Activated CD4-positive, CD25-positive, alpha-beta regulatory T cell (primary cell): ENCODE measurements around the gene TOR2A.

Experiments used
- DNase-seq, 4 experiments: peaks; one replicate each; lab custom pipeline; 2025; lab: John Stamatoyannopoulos, UW

The TOR2A gene

GRCh38 chr9:127742435-127743088 lies 7.5 kb upstream of the TOR2A start:
- no peak for DNase-seq

DNA sequence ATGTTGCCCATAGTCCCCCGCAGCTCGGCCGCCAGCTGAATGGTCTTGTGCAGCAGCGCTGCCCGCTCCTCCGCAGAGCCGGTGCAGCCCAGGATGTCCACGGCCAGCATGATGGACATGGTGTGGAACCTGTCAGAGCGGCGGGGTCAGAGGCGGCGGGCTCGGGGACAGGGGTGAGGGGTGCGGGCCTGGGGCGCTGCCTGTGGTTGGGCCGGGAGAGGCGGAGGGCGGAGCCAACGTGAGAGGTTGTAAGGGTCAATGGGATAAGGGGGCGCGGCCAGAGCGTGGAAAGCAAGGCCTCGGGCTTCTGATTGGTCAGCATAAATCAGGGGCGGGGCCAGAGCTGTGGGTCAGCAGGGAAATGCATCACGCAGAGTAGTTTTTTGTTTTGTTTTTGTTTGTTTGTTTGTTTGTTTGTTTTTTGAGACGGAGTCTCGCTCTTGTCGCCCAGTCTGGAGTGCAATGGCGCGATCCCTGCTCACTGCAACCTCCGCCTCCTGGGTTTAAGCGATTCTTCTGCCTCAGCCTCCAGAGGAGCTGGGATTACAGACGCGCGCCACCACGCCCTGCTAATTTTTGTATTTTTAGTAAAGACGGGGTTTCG lies 6.8 kb upstream of the TOR2A start:
- DNase-seq, result no peak

DNA sequence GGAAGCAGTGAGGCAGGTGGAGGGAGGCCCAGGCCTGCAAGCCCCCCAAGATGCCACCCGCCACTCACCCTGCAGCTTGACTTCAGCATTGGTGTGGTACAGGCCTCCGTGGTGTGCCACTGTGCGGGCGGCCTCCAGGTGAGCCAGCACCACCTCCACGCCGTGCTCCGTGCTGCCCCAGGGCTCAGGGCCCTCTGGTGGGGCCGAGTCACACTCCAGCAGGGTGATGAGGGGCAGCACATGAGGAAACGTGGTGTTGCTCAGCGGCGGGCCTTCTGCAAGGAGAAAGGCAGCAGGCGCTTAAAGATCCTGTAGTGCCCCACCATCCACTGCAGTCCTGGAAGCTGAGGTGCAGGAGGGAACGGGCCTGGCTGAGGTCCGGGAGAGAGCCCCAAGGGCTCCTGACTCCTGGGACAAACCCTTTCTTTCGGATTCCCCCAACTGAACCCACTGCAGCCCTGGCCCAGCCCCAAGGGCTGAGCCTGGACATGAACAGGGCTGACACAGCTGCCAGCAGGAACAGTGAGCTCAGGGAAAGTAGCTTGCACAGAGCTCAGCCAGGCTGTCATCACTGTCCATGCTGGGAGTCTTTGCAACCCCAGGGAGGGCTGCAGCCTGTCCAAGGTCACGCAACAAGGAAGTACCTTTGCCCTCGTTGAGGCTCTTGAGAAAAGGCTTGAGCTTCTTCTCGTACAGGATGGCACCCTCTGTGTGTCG lies 4.7 kb upstream of the TOR2A start:
- no peak for DNase-seq

DNA sequence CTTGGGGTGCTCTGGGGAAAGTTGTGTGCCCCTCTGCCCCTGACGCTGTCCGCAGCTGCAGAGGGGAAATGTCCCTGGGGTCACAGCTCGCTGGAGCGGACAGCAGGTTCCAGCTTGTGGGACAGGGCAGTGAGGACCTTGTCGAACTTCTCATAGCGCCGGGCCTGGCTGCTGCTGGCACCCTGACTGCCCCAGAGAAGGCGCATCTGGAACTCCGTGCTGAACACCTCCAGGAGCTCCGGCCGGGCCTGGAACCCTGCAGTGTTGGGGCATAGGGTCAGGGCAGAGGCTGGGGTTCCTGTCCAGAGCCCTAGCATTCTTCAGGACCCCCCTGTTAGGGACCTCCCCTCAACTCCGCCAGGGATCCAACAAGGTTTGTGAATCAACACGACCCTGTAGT lies 3.6 kb upstream of the TOR2A start:
- no peak for DNase-seq

- no peak for DNase-seq
These were observed 564 bp upstream of the TOR2A start for GRCh38 chr9:127735530-127736185.

GRCh38 chr9:127734247-127734746 lies 797 bp downstream of the TOR2A start:
- DNase-seq, result no peak

DNA sequence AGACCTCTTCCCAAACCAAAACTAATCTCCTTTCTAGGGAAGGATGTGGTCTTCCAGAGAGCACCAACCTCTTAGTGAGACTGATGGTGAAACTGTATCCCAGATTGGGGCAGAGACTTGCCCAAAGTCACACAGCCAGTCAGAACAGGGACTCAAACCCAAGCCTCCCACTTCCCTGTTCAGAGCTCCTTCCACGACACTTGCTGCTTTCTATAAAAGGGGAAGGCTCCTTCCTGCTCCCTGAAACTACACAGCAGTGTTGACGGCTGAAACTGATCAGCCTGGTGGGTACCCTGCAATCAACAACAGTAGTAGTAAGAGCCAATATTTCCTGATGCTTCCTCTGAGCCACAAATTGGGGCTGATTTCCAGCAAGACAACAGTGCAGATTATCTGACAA lies 1.5 kb downstream of the TOR2A start:
- DNase-seq, result no peak

DNA sequence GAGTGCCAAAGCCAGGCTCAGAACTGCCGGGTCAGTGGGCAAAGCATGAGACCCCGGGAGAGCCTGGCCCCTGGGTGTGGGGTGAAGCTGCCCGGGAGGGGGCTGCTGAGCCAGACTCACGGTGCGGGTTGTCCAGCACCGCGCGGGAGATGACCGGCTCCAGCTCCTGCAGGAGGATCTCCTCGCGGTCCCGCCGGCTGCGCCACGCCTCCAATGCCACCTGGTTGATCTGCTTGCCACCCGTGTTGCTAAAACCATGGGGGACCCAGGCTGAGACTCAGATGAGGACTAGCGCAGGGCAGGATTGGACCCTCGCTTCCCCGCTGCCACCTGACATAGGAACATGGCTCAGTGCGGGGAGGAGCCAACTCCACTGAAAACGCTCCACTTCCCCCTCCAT lies 2.6 kb downstream of the TOR2A start:
- DNase-seq, result no peak

- DNase-seq, result no peak
These were observed 3.2 kb downstream of the TOR2A start for GRCh38 chr9:127731938-127732337.

- DNase-seq, result no peak
These were observed 4.2 kb downstream of the TOR2A start for GRCh38 chr9:127730799-127731410.

GRCh38 chr9:127730262-127730661 lies 4.8 kb downstream of the TOR2A start:
- DNase-seq, result no peak

- DNase-seq, result no peak
These were observed 5.4 kb downstream of the TOR2A start for GRCh38 chr9:127729522-127730256.

- no peak for DNase-seq
These were observed 6.3 kb downstream of the TOR2A start for GRCh38 chr9:127728808-127729207.

- no peak for DNase-seq
These were observed 8.2 kb downstream of the TOR2A start for GRCh38 chr9:127726871-127727270.

GRCh38 chr9:127724012-127724411 lies 11.1 kb downstream of the TOR2A start:
- DNase-seq, result no peak

- DNase-seq, result no peak
These were observed 11.7 kb downstream of the TOR2A start for GRCh38 chr9:127723444-127723843.

DNA sequence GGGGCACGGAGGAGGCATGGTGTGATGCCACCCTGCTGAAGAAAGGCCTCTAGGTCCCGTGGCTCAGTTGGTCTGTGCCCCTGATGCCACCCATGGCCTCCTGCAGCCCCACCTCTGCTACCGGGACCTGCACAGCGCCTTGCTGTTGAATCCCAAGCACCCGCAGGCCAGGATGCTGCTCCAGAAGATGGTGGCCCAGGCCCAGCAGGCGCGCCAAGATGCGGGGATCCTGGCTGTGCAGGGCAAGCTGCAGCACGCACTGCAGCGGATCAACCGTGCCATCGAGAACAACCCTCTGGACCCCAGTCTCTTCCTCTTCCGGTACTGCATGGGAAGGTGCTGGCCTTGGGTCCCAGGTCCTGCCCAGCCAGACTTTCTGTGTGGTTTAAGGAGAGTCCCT lies 12.1 kb downstream of the TOR2A start:
- DNase-seq, result no peak

- DNase-seq, result no peak
These were observed 12.9 kb downstream of the TOR2A start for GRCh38 chr9:127722055-127722745.

DNA sequence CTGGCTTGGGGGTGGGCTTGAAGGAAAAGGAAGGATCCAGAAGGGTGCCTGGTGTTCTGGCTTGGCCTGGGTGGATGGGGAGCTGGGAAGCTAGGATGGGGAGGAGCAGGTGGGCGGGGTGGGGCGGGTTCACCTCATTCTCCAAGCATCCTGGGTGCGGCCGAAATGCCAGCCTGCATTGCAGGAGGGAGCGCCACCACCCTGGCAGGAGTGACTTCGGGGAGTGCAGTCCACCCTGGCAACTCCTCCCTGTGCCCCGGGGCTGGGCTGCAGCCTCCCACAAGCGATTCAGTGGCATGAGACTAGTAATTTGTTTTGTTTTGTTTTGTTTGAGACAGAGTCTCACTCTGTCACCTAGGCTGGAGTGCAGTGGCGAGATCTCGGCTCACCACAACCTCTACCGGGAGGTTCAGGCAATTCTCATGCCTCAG lies 13.7 kb downstream of the TOR2A start:
- no peak for DNase-seq

GRCh38 chr9:127720865-127721227 lies 14.2 kb downstream of the TOR2A start:
- no peak for DNase-seq
